K562 (cell line): ENCODE measurements around the gene NOSTRIN. TPM values are rescaled to one million over a fixed set of nuclear protein-coding genes. Genes with fewer than 3 reads are reported as not detected.

Experiments used
- ATAC-seq: fragments of 200-7000 bp; cut with Tn5 transposase; 3 replicates; pipeline ENCODE4 v1.9.1; 2020; ENCODE audit warnings: moderate library complexity
- BruUV-seq: library from RNA; stranded (reverse); fragments of 400-500 nt; replicated peaks from 2 replicates; lab custom pipeline; 2021; lab: Mats Ljungman, UMichigan
- CTCF ChIA-PET: fragments of 300-600 bp; formaldehyde crosslinking; extraction: SDS; loops from one replicate; lab custom pipeline; 2021; ENCODE audit warnings: low intra/inter-chr PET ratio; lab: Yijun Ruan, JAX
- POLR2A ChIA-PET: fragments of 300-600, 350-650 bp; sonication (Branson Sonifier 250); formaldehyde crosslinking; extraction: SDS; loops from one replicate; lab custom pipeline; 2021; ENCODE audit warnings: antibody characterized with exemption, inconsistent platforms; lab: Yijun Ruan, JAX
- DNase-seq, 4 experiments: peaks; one replicate each; pipeline versions ENCODE4 v3.0.0 to v3.0.0-alpha.2; 2011 to 2018; ENCODE audit warnings: low spot score in 3 of 4, mixed read lengths in 3 of 4; ENCODE audit errors: extremely low read depth in 1 of 4
- FAIRE-seq: peaks from 2 replicates; lab custom pipeline; 2011; peaks lifted over from hg19 to GRCh38; lab: Jason Lieb, UNC
- H2AFZ ChIP-seq: 2 replicates; pipeline ENCODE4 v1.6.0; 2011; ENCODE audit warnings: low read depth, low read length, control low read depth, inconsistent platforms
- H3K27ac ChIP-seq: fragments of 200-600 bp; 3 replicates; pipeline ENCODE4 v1.8.0; 2011; ENCODE audit warnings: low read depth, mild to moderate bottlenecking, control low read depth, inconsistent platforms, low read length, moderate library complexity, mixed read lengths; ENCODE audit errors: extremely low read depth
- H3K27me3 ChIP-seq, 2 experiments: fragments of 300-600 bp in 1 of 2; 2 replicates in 1 of 2; 3 replicates in 1 of 2; pipeline versions ENCODE4 v1.6.0 to v1.8.0; 2011; ENCODE audit warnings: inconsistent platforms in 2 of 2, low read length in 2 of 2, mild to moderate bottlenecking in 1 of 2, mixed read lengths in 1 of 2, moderate library complexity in 1 of 2; ENCODE audit not compliant: control insufficient read depth in 2 of 2, insufficient read depth in 2 of 2
- H3K36me3 ChIP-seq: fragments of 300-600 bp; 3 replicates; pipeline ENCODE4 v1.8.0; 2011; ENCODE audit warnings: mild to moderate bottlenecking, low read length, inconsistent platforms; ENCODE audit not compliant: control insufficient read depth, insufficient read depth
- H3K4me1 ChIP-seq, 2 experiments: fragments of 200-600 bp in 1 of 2; replicated peaks in 1 of 2; 2 replicates in 1 of 2; 3 replicates in 1 of 2; pipeline versions ENCODE4 v1.5.1 to v1.8.0; 2011; ENCODE audit warnings: inconsistent platforms in 2 of 2, low read length in 2 of 2, mild to moderate bottlenecking in 1 of 2, mixed read lengths in 1 of 2, moderate library complexity in 1 of 2; ENCODE audit not compliant: control insufficient read depth in 2 of 2, insufficient read depth in 2 of 2
- H3K4me2 ChIP-seq: 2 replicates; pipeline ENCODE4 v1.6.1; 2011; ENCODE audit warnings: low read length, control low read depth, inconsistent platforms, mixed read lengths; ENCODE audit not compliant: insufficient read depth
- H3K4me3 ChIP-seq: fragments of 200-600 bp; sonication (generic), shearing (Covaris generic); 2 replicates; pipeline ENCODE4 v1.5.1; 2016; ENCODE audit warnings: control low read depth, inconsistent platforms
- H3K79me2 ChIP-seq: fragments of 200-600 bp; 3 replicates; pipeline ENCODE4 v1.8.0; 2011; ENCODE audit warnings: low read length, inconsistent platforms; ENCODE audit not compliant: control insufficient read depth, insufficient read depth
- H3K9ac ChIP-seq, 2 experiments: 2 replicates each; pipeline versions ENCODE4 v1.6.0 to v1.6.1; 2011; ENCODE audit warnings: low read depth in 2 of 2, low read length in 2 of 2, control low read depth in 1 of 2, inconsistent platforms in 1 of 2, mild to moderate bottlenecking in 1 of 2, mixed read lengths in 1 of 2; ENCODE audit not compliant: insufficient read depth in 1 of 2
- H3K9me1 ChIP-seq: one replicate; pipeline ENCODE4 v1.6.0; 2011; ENCODE audit warnings: inconsistent platforms, mild to moderate bottlenecking, low read length, moderate library complexity; ENCODE audit not compliant: control insufficient read depth, insufficient read depth
- H3K9me3 ChIP-seq: replicated peaks from 2 replicates; pipeline ENCODE4 v1.5.1; 2011; ENCODE audit warnings: low read depth, low read length, inconsistent platforms; ENCODE audit not compliant: control insufficient read depth, insufficient read depth
- H4K20me1 ChIP-seq: replicated peaks from 2 replicates; pipeline ENCODE4 v1.6.1; 2011; ENCODE audit warnings: low read length, inconsistent platforms, mixed read lengths; ENCODE audit not compliant: control insufficient read depth, insufficient read depth
- BMI1 ChIP-seq: fragments of 150-350 bp; IDR thresholded peaks from 2 replicates; pipeline ENCODE4 v1.6.1; 2014; ENCODE audit warnings: low read length
- CBX5 ChIP-seq: IDR thresholded peaks from 2 replicates; pipeline ENCODE4 v1.6.1; 2014; ENCODE audit warnings: low read depth, borderline replicate concordance
- ELF1 ChIP-seq: fragments of 200-800 bp; sonication (Bioruptor generic); IDR thresholded peaks from 2 replicates; pipeline ENCODE4 v1.6.1; 2016; ENCODE audit warnings: missing genetic modification characterization, missing compliant biosample characterization
- FOXA1 ChIP-seq: fragments of 450-650 bp; IDR thresholded peaks from 2 replicates; pipeline ENCODE4 v1.6.1; 2016; ENCODE audit warnings: mild to moderate bottlenecking, borderline replicate concordance
- MYBL2 ChIP-seq, 2 experiments: fragments of 450-650 bp in 1 of 2; sonication (generic) in 1 of 2; formaldehyde crosslinking in 1 of 2; IDR thresholded peaks; 2 replicates each; pipeline versions ENCODE4 v1.6.1 to v1.8.1; 2017 to 2022; ENCODE audit warnings: borderline replicate concordance in 1 of 2, inconsistent platforms in 1 of 2, low read depth in 1 of 2, mild to moderate bottlenecking in 1 of 2, missing genetic modification reagents in 1 of 2, moderate library complexity in 1 of 2
- NFATC3 ChIP-seq: fragments of 450-650 bp; IDR thresholded peaks from 2 replicates; pipeline ENCODE4 v1.6.1; 2017; ENCODE audit warnings: mild to moderate bottlenecking
- NFYB ChIP-seq: IDR thresholded peaks from 2 replicates; pipeline ENCODE4 v1.6.1; 2011; ENCODE audit warnings: mild to moderate bottlenecking, moderate library complexity; ENCODE audit not compliant: insufficient read length; ENCODE audit errors: extremely low read depth
- PHF20 ChIP-seq: fragments of 450-650 bp; IDR thresholded peaks from 2 replicates; pipeline ENCODE4 v1.6.1; 2018; ENCODE audit not compliant: partially characterized antibody
- POLR2AphosphoS5 ChIP-seq: IDR thresholded peaks from 2 replicates; pipeline ENCODE4 v1.6.1; 2011; ENCODE audit warnings: mild to moderate bottlenecking, low read depth, low read length, moderate library complexity; ENCODE audit not compliant: control insufficient read depth, insufficient read depth
- SMC3 ChIP-seq: conservative IDR thresholded peaks from 2 replicates; pipeline ENCODE4 v1.6.1; 2011; ENCODE audit warnings: low read depth, low read length, improper control_type of control experiment; ENCODE audit not compliant: insufficient read depth
- SNRNP70 ChIP-seq: fragments of 200-400 bp; formaldehyde crosslinking; optimal IDR thresholded peaks from 2 replicates; pipeline ENCODE3; 2017; ENCODE audit warnings: low read depth, low read length
- TRIM24 ChIP-seq, 2 experiments: fragments of 450-650 bp; IDR thresholded peaks; 2 replicates each; pipeline ENCODE4 v1.6.1; 2016
- ZNF175 ChIP-seq: fragments of 200-800 bp; sonication (Bioruptor generic); IDR thresholded peaks from 2 replicates; pipeline ENCODE4 v1.6.1; 2016; ENCODE audit warnings: low read depth, mild to moderate bottlenecking, missing genetic modification characterization, missing compliant biosample characterization
- WGBS: fragments of 100-300 bp; shearing (Covaris generic); methylation state at CpG from one replicate; pipeline ENCODE4 v1.1.6; 2016; ENCODE audit warnings: low coverage, mixed read lengths; ENCODE audit not compliant: insufficient coverage; ENCODE audit errors: missing lambda C conversion rate; 5-methylcytosine and 5-hydroxymethylcytosine counted together
- in situ Hi-C: fragments of 300-500 bp; cut with MboI; formaldehyde crosslinking; loops from 4 replicates; pipeline ENCODE4 v1.15.0; 2018; ENCODE audit warnings: inconsistent platforms, mixed read lengths
- intact Hi-C: fragments of 100-400 bp; cut with micrococcal nuclease; formaldehyde crosslinking; loops from 2 replicates; pipeline ENCODE4 v1.14.2; 2022
- polyA plus RNA-seq, 8 experiments: library from polyadenylated mRNA; depleted of rRNA in 4 of 8; stranded (reverse) in 5 of 8; unstranded in 3 of 8; fragments of >200 nt; fragmentation: Nextera tagmentation in 2 of 8; fragmentation: Illumina TruSeq in 1 of 8; extraction: Ambion mirVana in 2 of 8; extraction: Trizol in 1 of 8; gene quantifications; 2 replicates each; pipeline versions ENCODE4 v1.2.1 to v1.2.3, GENCODE V29; 2011 to 2014; ENCODE audit warnings: inconsistent platforms in 1 of 8, missing spikeins in 1 of 8
- total RNA-seq, 7 experiments: library from RNA; depleted of rRNA in 6 of 7; stranded (reverse); fragments of >200 nt in 6 of 7; fragmentation: Illumina TruSeq in 2 of 7; extraction: Trizol in 2 of 7; gene quantifications; 2 replicates each; pipeline versions ENCODE4 v1.2.1 to v1.2.3, GENCODE V29; 2011 to 2021; ENCODE audit warnings: low replicate concordance in 1 of 7
- TF ChIP-seq, protein P1 (sequence below): fragments of 200-800 bp; sonication (Bioruptor generic); IDR thresholded peaks from 2 replicates; pipeline ENCODE4 v1.6.1; 2017; ENCODE audit warnings: missing genetic modification characterization, missing compliant biosample characterization
- TF ChIP-seq, protein P2 (sequence below): fragments of 250-450 bp; sonication (Bioruptor Pico); IDR thresholded peaks from 2 replicates; pipeline ENCODE4 v1.5.0; 2022; ENCODE audit warnings: mild to moderate bottlenecking
- TF ChIP-seq, protein P3 (sequence below): fragments of 250-450 bp; sonication (Bioruptor Pico); IDR thresholded peaks from 2 replicates; pipeline ENCODE4 v1.8.0; 2021; ENCODE audit warnings: moderate library complexity, mild to moderate bottlenecking, inconsistent platforms

The NOSTRIN gene
- total and polyA plus RNA-seq, 9 of the 15 experiments (the other 6 are each of a cell fraction or from before 2014, with no cell fraction given) = 26.7 to 82.9 (median 56.3) TPM

DNA sequence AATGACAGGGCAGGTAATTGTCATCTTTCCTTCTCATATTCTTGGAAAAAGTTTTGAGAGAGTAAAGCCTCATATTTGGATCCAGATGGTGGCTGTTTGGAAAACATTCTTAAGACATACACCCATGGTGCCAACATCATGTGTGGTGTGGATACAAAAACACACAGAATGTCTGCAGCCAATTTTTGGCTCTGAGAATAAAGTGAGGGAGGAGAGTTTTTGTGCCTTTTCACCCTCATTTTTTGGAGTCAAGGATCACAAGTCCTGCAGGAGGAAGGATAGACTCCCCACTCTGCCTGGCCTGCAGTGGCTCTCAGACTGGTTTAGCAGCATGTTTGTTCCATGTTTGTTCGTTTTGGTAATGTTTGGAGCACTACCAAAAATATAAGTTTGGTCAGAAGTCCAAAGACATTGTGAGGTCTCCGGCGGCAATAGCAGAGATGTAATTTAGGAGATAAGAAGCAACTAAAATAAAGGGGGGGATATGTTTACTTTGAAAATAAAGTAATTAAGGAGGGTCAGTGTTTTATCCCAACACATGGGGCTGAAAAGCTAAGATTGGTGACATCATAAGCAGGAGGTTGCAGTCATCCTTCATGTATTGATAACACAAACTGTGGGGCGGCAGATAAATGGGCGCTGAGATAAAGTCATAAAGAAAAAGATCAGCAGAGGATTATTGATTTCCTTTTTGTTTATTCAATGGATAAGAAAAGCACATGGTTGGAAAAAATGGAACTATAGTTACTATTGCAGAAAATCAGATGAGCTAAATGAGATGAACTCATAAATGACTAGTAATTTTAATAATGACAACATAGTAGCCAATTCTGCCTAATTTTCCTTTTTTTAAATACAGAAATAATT is 655 bp downstream of the NOSTRIN start:
- Histone ChIP-seq H4K20me1 (no peaks in the 10 kb centered on the region), H3K79me2 (peaks cover 54% of the 10 kb centered on the region), H3K4me2 (peak overlapping the region; percentile 85), H3K27me3 (no peaks in the 10 kb centered on the region), H3K9me1 (no peaks in the 10 kb centered on the region), H3K27ac (peak overlapping the region; percentile 89), H3K4me3 (peak overlapping the region; percentile 38), H3K9me3 (no peaks in the 10 kb centered on the region), H2AFZ (peak overlapping the region; percentile 94), H3K36me3 (peaks cover 4% of the 10 kb centered on the region), H3K9ac (peak overlapping the region; percentile 67 to 87; a peak in 3 of 4 replicates), H3K4me1 (peaks cover 14 to 81% of the 10 kb centered on the region in 2 experiments; a peak in 4 of 5 replicates)
- in situ Hi-C loops = no loop called here
- BruUV-seq = TSS peak; percentile 76
- intact Hi-C loops = loop anchor here (1.0 to 10.0 kb wide), 3 partner anchors 29 to 858 kb away; no protein-coding TSS in a partner anchor
- ATAC-seq = peak; percentile 8
- CTCF ChIA-PET = interaction anchor here (0.6 kb wide), 1 partner anchor 594 kb away, joined by 4 read pairs; no protein-coding TSS in a partner anchor
- peak; percentile 32 for FAIRE-seq
- WGBS = 0% methylated on average over 5 of the region's 5 CpGs
- POLR2A ChIA-PET = interaction anchor here (1.0 to 7.3 kb wide), 6 partner anchors 9 to 105 kb away, joined by 3 to 81 read pairs (median 6); no protein-coding TSS in a partner anchor
- DNase-seq = peak; percentile 42 to 73 (median 50)
- TF ChIP-seq PHF20 (no peak), TRIM24 (IDR thresholded peaks at IDR 0.05) (peak; percentile 39 to 61; a peak in 2 of 4 replicates), SMC3 (no peak), MYBL2 (IDR thresholded peaks at IDR 0.05; ENCODE audit: low read depth) (no peak), MYBL2 (CRISPR knock-in tag; IDR thresholded peaks at IDR 0.05; ENCODE audit: borderline replicate concordance) (no peak), ELF1 (tag) (no peak), FOXA1 (no peak), CBX5 (no peak), BMI1 (no peak), POLR2AphosphoS5 (peak; percentile 67; the same call in 1 of the 2 replicates), SNRNP70 (no peak), NFYB (no peak), NFATC3 (no peak), ZNF175 (CRISPR knock-in tag) (peak; percentile 78)
- TF ChIP-seq, protein P1, sequence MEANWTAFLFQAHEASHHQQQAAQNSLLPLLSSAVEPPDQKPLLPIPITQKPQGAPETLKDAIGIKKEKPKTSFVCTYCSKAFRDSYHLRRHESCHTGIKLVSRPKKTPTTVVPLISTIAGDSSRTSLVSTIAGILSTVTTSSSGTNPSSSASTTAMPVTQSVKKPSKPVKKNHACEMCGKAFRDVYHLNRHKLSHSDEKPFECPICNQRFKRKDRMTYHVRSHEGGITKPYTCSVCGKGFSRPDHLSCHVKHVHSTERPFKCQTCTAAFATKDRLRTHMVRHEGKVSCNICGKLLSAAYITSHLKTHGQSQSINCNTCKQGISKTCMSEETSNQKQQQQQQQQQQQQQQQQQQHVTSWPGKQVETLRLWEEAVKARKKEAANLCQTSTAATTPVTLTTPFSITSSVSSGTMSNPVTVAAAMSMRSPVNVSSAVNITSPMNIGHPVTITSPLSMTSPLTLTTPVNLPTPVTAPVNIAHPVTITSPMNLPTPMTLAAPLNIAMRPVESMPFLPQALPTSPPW (CRISPR knock-in tag) = peak; percentile 45
- TF ChIP-seq, protein P2, sequence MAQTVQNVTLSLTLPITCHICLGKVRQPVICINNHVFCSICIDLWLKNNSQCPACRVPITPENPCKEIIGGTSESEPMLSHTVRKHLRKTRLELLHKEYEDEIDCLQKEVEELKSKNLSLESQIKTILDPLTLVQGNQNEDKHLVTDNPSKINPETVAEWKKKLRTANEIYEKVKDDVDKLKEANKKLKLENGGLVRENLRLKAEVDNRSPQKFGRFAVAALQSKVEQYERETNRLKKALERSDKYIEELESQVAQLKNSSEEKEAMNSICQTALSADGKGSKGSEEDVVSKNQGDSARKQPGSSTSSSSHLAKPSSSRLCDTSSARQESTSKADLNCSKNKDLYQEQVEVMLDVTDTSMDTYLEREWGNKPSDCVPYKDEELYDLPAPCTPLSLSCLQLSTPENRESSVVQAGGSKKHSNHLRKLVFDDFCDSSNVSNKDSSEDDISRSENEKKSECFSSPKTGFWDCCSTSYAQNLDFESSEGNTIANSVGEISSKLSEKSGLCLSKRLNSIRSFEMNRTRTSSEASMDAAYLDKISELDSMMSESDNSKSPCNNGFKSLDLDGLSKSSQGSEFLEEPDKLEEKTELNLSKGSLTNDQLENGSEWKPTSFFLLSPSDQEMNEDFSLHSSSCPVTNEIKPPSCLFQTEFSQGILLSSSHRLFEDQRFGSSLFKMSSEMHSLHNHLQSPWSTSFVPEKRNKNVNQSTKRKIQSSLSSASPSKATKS (CRISPR knock-in tag) = no peak
- TF ChIP-seq, protein P3, sequence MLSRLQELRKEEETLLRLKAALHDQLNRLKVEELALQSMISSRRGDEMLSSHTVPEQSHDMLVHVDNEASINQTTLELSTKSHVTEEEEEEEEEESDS = no peak
